ENCODE measurements around the gene MTHFD1L.

Gene MTHFD1L

DNA sequence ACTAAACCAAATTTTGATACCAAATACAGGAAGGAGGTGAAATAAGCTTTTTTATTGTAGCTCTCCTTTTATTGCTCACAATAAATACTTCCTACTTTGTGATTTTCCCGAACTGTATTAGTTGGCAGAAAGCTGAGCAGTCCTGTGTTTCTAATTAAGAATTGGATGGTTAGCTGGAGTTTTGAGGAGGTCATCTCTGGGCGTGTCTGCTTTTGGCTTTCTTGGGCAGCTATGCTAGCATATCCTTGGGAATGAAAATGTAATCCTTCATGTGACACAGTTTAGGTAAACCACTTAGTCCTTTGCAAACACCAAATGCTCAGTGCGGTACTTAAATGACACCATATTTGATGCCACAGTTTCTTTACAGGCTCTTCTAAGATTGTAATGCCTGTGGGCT is 67.5 kb downstream of the MTHFD1L start:
- no peak for DNase-seq (ENCODE audit: low read depth, low spot score)

DNA sequence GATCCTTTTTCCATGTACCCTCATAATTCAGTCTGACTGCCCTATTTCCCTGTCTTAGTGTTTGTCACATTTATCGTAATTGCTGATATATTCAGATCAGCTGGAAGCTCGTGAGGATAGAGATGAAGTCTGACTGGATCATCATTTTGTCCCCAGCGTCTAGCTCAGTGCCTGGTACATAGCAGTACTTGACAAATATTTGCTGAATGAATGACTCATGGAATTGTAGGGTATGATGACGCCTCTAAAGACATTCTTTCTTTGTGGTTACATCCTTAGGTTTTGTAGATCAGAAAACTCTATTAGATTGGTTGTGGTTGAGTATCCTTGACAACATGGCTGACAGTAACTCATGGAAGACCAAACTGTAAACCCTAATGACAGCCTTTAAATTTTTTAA is 68.9 kb downstream of the MTHFD1L start:
- no peak for DNase-seq (ENCODE audit: low read depth, low spot score)

DNA sequence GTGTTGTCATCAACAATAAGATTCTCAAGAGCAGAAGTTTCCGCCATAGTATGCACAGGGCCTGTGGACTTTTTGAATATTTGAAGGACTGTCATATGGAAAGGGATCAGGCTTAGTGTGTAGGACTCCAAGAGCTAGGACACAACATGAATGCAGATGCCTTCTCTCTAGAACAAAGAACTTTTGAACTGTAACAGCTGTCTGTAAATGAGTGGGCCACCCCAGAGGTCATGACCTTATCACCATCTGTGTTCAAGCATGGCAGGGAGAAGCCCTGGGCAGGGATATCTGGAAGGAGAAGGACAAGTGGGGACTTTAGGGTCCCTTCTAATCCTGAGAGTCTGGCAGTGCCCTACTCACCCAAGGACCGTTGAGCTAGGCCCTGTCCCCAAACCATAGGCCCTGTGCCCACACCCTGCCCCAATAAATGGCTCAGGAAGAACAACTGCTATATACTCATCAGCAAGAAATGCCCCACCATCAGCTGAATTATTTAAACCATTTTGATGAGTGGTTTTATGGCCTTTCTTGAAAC is 70.6 kb downstream of the MTHFD1L start:
- no peak for DNase-seq (ENCODE audit: low read depth, low spot score)

DNA sequence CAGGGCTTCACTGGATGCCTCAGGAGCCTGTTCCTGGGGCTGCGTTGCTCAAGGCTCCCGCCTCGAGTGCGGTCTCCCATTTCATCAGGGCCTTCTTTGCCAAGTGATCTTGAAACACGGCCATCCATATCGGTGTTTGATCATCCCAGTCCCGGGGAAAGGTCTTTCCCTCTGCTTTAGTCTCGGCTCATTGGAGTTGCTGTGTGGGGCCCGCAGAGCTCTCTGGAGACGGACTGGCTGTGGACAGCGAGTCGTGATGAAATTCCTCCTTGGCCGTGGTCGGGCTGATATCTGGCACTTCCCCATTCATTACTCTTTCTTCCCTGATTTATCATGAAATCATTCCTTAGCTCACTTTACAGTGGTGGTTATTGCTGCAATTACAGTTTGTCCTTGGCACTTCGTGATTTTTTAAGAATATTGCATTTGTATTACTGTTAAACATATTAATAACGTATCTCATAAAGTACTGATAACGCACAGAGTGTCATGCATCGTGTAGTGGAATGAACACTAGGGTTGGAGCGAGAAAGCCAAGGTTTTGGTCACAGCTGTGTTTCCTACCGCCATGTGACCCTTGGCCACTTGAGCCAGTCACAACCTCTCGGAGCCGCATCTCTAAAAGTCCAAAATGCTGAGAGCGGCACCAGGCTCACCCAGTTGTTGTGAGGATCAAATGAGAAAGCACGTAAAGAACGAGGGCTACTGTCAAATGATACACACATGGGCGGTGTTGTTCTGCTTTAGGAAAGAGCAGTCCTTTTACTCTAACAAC is 71.8 kb downstream of the MTHFD1L start:
- DNase-seq (ENCODE audit: low read depth, low spot score): no peak

DNA sequence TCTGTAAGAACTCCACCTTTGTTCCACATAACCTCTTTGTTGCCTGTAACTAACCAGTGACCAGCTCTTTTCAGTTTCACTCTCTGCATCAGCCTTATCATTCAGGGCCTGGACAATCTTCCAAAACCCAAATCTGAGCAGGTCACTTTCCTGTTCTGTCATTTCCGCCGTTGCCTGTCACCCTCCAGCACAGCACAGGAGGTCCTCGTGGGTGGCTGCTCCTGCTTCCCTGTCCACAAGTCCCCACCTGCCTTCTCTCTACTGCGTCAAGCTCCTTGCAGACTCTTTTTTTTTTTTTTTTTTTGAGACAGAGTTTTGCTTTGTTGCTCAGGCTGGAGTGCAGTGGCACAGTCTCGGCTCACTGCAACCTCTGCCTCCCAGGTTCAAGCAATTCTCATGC is 73.9 kb downstream of the MTHFD1L start:
- DNase-seq (ENCODE audit: low read depth, low spot score): no peak

DNA sequence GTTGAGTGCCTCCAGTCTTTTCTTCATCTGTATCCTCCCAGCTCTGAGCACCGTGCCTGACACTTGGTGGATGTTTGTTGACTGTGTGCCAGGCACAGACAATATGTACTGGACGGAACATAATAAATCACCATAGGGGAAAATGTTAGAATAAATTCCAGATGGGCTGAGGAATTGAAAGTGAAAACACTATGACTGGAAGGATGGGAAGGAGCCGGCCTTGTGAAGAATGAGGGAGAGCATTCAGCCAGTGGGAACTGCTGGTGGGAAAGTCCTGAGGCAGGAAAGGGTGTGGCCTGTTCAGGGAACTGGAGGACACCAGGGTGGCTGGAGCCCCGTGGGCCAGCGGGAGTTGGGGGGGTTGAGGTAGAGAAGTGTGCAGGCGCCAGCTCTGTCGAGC is 75.4 kb downstream of the MTHFD1L start:
- no peak for DNase-seq (ENCODE audit: low read depth, low spot score)

DNA sequence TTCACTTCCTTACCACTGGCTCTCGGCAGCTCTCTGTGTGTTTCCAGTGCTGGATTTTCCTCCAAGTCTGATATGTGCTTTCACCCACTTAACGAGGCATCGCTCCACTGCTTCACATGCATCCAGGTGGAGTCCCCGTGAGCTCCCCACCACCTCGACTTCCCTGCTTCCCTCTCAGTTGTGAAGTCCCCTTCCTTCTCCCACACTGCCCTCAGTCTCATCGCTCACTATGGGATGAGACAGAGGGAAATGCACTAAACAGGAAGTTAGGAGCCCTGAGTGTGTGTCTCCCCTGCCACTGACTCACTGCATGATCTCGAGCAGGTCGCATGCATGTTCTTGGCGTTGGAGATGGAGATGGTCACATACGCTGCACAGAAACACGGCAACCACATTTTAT is 84.0 kb downstream of the MTHFD1L start:
- DNase-seq (ENCODE audit: low read depth, low spot score): no peak

DNA sequence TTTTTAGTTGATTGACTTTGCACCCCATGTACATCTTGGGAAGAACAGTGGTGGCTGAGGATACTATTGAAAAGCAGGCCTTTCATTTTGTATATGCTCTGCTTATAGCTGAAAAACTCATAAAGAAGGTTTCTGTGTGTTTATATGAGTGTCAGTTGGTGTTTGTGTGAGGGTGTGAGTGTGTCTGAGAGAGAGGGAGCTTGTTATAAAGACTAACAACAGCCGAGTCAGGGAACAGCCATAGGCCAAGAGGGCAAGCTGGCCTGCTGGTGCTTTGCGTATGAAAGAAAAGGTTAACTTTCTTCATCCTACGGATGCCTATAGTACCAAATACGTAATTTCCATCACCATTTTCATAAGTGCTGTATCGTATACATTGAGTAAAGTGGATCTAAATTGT is 88.3 kb downstream of the MTHFD1L start:
- no peak for DNase-seq (ENCODE audit: low read depth, low spot score)

DNA sequence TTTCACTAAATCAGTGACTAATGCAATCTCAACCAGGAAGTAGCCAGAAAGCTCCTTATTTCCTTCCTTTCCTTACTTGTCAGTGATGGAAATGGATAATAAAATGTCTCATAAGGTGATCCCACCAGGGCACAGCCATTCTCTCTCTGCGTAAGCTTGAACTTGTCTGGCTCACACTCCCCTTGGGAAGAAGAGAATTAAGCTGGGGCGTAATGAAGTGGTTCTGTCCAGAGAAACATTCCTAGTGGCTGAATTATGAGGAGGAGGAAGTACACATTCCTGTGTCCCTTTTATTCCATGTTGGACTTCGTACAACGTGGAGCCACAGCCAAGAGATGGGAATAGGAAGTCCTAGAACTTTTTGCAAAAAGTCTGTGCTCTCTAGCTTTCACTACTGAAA is 93.7 kb downstream of the MTHFD1L start:
- no peak for DNase-seq (ENCODE audit: low read depth, low spot score)

DNA sequence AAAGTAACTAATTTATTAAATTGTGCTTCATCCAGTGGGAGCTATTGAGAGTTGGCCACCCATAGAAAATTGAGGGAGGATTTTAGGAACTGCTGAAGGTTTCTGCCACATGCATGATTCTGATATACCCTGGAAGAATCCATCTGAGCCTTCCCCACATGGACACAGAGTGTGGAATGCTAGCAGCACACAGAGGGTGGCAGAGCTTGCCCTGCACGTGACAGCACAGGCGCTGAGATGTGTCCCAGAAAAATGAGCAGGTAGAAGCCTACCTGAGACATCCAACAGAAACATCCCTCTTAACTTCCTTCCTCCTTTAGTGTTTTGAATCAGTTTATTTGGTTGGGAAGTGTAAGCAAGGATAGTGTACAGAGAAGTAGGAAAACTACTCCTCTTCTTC is 96.9 kb downstream of the MTHFD1L start:
- DNase-seq (ENCODE audit: low read depth, low spot score): no peak

DNA sequence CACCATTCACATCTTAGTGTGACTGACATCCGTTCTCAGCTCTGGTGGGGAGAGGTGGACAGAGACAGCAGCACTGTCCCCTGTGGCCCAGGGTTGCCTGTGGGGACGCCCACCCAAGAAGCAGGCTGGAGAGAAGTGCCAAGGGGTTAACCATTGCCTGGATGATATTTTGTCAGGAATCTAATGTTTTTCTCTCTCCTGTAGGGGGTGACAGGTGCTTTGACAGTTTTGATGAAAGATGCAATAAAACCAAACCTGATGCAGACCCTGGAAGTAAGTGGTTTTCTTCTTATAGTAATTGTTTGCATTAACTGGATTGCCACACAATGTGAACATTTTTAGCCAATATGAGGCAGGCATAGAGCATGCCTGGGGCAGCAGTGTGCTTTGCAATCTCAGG is 99.3 kb downstream of the MTHFD1L start:
- DNase-seq (ENCODE audit: low read depth, low spot score): no peak

DNA sequence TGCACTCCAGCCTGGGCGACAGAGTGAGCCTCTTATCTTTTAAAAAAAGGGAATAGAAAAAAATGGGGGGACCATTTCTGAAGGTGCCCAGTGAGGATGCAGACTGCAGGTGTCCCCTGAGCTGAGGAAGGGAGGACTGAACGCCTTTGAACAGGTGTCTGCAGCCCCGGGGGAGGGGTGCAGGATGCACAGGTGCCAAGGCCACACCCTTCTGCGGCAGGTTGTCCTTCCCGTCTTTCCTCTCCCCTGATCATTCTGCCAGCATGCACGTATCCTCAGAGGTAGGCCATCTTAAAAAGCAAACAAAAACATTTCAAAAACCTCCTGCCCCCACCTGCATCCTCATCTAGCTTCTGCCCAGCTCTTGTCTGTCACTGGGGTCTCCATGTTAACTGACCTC is 101.3 kb downstream of the MTHFD1L start:
- no peak for DNase-seq (ENCODE audit: low read depth, low spot score)

DNA sequence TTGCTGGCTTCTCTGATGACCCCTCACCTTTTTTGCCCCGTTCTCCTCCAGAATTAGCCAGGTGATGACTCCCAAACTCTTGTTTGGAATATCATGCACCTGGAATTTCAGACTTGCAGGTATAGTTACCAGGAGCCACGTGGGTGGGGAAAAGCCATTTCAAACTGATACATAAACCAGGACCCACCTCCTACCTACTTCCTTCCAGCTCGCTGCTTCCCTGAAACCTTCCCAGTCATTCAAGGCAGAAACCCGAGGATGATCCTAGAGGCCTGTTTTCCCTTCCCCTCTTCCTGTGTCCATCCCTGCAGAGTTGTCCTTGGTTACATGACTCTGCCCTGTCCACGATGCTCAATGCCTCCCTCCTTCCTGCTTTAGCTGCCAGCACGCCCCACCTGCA is 101.9 kb downstream of the MTHFD1L start:
- no peak for DNase-seq (ENCODE audit: low read depth, low spot score)

DNA sequence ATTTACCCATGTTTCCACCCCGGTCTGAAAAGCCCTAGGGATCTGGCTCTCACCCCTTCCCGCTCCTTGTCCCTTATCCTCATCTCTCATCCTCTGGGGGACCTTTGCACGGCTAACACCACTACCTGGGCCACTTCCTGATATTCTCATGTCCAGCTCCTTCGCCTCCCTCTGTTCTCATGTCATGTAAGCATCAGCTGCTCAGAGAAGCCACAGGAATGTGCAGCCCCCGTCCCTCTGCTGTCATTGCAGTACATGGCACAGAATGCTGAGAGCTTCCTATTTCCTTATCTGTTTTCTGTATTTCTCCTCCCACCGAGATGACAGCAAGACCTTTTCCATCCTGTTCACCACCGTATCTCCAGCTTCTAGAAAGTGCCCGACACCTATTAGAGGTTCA is 102.4 kb downstream of the MTHFD1L start:
- DNase-seq (ENCODE audit: low read depth, low spot score): no peak

DNA sequence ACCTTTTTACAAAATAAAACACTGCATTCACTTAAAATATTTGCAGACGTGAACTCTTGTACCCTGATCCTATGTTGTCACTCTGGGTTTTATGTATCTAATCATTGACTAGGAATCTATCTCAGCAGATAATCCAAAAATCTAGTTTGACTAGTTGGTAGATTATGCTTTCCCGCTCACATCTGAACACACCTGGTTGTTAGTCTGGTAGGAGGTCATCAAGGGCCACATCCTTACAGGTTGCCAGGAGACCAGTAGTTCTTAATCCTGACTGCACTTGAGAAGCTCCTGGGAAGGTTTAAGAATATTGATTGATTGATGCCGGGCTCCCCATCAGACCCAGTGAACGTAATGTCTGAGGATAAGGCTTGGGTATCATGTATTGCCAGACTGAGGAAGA is 104.4 kb downstream of the MTHFD1L start:
- DNase-seq (ENCODE audit: low read depth, low spot score): no peak

DNA sequence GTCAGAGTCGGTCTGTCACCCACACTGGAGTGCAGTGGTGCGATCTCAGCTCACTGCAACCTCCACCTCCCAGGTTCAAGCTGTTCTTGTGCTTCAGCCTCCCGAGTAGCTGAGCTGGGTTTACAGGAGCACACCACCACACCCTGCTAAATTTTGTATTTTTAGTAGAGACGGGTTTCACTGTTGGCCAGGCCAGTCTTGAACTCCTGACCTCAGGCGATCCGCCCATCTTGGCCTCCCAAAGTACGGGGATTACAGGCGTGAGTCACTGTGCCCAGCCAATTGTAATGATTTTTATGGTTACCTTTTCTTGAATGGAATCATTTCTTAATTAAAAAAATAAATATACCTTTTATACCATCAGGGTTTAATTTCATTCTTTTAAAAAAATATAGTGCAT is 105.7 kb downstream of the MTHFD1L start:
- DNase-seq (ENCODE audit: low read depth, low spot score): no peak

DNA sequence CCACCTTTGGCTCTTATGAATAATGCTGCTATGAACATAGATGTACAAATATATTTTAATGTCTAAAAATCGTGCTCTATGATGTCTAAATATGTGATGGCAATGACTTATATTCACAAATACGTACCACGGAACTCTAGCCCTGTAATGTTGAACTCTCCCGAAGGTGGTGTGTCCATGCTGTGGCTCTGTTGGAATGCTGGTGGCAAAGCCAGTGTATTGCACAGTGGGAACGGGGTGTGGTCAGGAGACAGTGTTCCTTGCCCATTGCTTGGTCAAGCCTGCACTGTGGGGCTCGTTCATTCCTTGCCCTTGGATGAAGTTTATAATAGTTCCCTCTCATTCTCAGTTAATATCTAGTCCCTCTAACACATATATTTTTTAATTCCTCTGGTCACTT is 109.6 kb downstream of the MTHFD1L start:
- no peak for DNase-seq (ENCODE audit: low read depth, low spot score)

DNA sequence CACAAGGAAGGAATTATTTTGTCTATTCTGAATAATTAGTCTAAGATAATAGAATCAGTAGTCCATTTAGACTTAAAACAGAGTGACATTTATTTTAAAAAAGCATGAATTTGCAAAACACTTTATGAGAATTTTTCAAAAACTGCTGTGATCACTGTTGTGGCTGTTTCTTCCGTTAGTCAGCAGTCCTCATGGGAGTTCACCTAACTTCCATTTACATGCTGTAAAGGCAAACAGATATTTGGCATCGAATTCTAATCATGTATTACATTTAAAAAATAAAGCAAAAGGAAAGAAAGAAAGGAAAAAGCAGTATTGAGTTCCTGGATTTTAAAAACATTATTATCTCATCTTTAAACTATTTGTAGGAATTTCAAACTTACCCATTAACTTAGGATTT is 111.8 kb downstream of the MTHFD1L start:
- DNase-seq (ENCODE audit: low read depth, low spot score): no peak

DNA sequence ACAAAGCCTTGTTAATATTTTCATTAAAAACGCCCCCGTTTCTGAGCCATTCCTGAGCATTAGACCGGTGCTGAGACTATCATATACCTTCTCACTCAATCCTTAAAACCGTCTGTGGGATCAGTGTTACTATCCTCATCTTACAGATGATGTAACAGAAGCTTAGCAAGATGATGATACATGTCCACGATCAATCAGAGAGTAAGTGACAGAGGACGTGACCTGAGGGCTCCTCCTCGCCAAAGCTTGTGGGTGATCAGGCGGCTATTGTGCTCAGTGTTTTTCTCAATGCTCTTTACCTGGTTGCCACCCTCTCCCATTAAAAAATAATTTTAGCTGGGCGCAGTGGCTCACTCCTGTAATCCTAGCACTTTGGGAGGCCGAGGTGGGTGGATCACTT is 113.1 kb downstream of the MTHFD1L start:
- no peak for DNase-seq (ENCODE audit: low read depth, low spot score)

DNA sequence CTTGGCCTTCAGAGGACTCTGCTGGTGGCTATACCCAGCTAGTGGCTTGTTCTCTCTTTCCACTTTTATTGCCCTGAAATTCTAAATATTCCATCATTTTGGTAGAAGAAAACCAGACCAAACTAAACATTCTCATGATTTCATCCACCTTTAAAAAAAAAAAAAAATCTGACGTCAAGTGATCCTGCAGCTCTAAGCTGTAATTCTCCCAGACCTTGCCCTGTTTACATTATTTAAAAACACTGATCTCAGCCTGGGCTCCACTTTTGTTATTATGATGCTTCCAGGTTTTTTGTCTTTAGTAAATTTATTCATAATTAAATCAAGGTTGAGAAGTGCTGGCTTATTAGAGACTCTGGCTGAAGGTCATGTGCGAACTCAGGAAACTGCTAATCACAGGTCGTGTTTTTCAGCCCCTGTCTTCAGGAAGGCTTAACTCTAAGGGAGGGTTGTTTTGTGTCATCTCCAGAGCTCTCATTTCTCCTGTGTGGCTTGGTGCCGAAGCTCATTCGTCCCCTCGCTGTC is 114.4 kb downstream of the MTHFD1L start:
- no peak for DNase-seq (ENCODE audit: low read depth, low spot score)

DNA sequence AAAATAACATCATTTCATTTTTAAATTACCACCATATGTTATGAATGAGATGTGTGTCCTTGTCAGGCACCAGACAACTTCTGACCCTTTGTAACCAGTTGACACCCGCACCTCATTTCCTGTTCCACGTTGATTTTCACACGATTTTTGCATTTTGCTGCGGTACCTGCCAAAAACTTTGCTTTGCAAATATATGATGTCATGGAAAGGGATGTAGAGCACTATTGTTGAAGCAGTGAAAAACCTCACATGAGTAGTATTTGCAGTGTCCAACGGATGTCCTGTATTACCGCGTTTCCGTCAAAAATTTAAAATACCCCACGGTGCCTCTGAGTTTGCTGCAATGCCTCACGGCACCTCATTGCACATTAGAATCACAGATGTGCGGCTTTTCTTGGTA is 115.6 kb downstream of the MTHFD1L start:
- no peak for DNase-seq (ENCODE audit: low read depth, low spot score)

DNA sequence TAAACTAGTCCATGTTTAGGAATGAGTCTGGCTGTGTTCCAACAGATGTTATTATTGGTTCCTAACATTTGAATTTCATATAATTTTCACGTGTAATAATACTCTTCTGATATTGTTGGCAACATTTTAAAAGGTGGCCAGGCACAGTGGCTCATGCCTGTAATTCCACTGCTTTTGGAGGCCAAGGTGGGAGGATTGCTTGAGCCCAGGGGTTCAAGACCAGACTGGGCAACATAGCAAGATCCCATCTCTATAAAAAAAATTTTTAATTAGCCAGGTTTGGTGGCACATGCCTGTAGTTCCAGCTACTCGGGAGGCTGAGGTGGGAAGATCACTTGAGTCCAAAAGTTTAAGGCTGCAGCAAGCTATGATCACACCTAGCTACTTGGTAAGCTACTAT is 116.2 kb downstream of the MTHFD1L start:
- no peak for DNase-seq (ENCODE audit: low read depth, low spot score)

DNA sequence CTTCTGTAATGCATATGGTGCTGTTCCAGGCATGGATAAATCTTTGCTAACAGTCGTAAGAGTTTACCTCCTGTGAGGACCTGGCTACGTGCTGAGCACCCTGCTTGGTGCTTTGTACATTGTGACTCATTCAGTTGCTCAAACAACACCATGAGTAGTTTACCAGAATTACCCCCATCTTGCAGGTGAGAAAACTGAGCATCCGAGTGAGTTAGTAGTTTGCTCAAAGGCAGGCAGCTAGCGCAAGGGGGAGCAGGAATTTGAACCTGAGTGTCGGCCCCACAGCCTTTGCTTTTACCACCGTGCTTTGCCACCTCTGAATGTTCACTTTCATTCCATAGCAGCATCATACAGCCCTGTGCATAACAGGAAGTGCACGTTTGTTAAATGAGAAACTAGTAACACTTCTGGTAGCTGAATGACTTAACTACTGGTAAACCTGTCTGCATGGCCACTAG is 121.9 kb downstream of the MTHFD1L start:
- no peak for DNase-seq (ENCODE audit: low read depth, low spot score)
